ENCODE data around the gene ZFR2. TPM values are rescaled to one million over a fixed set of nuclear protein-coding genes. Genes with fewer than 3 reads are reported as not detected.
A peak's percentile ranks its signal among the peaks of the same experiment; 100 is the strongest.

The ZFR2 gene
- total and polyA plus RNA-seq, 10 of the 15 experiments (the other 5 are each of a cell fraction or from before 2014, with no cell fraction given): 0.18 TPM; not detected in 9

GRCh38 chr19:3761382-3762129 lies 107.3 kb downstream of the ZFR2 start, which contains the start of gene APBA3 (continued):
- no peak for TF ChIP-seq MTA3 (IDR thresholded peaks at IDR 0.05; ENCODE audit: borderline replicate concordance, low read length)
- TF ChIP-seq CREB1 (IDR thresholded peaks at IDR 0.05; ENCODE audit: low read depth): peak; percentile 70
- TF ChIP-seq, protein P1, sequence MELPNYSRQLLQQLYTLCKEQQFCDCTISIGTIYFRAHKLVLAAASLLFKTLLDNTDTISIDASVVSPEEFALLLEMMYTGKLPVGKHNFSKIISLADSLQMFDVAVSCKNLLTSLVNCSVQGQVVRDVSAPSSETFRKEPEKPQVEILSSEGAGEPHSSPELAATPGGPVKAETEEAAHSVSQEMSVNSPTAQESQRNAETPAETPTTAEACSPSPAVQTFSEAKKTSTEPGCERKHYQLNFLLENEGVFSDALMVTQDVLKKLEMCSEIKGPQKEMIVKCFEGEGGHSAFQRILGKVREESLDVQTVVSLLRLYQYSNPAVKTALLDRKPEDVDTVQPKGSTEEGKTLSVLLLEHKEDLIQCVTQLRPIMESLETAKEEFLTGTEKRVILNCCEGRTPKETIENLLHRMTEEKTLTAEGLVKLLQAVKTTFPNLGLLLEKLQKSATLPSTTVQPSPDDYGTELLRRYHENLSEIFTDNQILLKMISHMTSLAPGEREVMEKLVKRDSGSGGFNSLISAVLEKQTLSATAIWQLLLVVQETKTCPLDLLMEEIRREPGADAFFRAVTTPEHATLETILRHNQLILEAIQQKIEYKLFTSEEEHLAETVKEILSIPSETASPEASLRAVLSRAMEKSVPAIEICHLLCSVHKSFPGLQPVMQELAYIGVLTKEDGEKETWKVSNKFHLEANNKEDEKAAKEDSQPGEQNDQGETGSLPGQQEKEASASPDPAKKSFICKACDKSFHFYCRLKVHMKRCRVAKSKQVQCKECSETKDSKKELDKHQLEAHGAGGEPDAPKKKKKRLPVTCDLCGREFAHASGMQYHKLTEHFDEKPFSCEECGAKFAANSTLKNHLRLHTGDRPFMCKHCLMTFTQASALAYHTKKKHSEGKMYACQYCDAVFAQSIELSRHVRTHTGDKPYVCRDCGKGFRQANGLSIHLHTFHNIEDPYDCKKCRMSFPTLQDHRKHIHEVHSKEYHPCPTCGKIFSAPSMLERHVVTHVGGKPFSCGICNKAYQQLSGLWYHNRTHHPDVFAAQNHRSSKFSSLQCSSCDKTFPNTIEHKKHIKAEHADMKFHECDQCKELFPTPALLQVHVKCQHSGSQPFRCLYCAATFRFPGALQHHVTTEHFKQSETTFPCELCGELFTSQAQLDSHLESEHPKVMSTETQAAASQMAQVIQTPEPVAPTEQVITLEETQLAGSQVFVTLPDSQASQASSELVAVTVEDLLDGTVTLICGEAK (IDR thresholded peaks at IDR 0.05; ENCODE audit: borderline replicate concordance): peak; percentile 88
- TF ChIP-seq FOXK2 (IDR thresholded peaks at IDR 0.05): no peak
- peak; percentile 6 to 51; a peak in 1 of 4 replicates for TF ChIP-seq BHLHE40 (IDR thresholded peaks at IDR 0.05; ENCODE audit: borderline replicate concordance in 1 of 2, low read depth in 2 of 2, low read length in 1 of 2)
- no peak for TF ChIP-seq CHD1 (IDR thresholded peaks at IDR 0.05; ENCODE audit: low read depth, low read length)
- peak; percentile 74; the same call in 1 of the 2 replicates for TF ChIP-seq GATAD2B (conservative IDR thresholded peaks at IDR 0.05; ENCODE audit: low read depth)
- peak; percentile 35; the same call in 1 of the 2 replicates for TF ChIP-seq TAF1 (IDR thresholded peaks at IDR 0.05; ENCODE audit: borderline replicate concordance, low read depth, low read length)
- no peak for TF ChIP-seq USF1 (IDR thresholded peaks at IDR 0.05; ENCODE audit: borderline replicate concordance, extremely low read length, insufficient read depth, low read depth, low read length)
- TF ChIP-seq GABPA (IDR thresholded peaks at IDR 0.05; ENCODE audit: low read depth): peak; percentile 77
- TF ChIP-seq, protein P2, sequence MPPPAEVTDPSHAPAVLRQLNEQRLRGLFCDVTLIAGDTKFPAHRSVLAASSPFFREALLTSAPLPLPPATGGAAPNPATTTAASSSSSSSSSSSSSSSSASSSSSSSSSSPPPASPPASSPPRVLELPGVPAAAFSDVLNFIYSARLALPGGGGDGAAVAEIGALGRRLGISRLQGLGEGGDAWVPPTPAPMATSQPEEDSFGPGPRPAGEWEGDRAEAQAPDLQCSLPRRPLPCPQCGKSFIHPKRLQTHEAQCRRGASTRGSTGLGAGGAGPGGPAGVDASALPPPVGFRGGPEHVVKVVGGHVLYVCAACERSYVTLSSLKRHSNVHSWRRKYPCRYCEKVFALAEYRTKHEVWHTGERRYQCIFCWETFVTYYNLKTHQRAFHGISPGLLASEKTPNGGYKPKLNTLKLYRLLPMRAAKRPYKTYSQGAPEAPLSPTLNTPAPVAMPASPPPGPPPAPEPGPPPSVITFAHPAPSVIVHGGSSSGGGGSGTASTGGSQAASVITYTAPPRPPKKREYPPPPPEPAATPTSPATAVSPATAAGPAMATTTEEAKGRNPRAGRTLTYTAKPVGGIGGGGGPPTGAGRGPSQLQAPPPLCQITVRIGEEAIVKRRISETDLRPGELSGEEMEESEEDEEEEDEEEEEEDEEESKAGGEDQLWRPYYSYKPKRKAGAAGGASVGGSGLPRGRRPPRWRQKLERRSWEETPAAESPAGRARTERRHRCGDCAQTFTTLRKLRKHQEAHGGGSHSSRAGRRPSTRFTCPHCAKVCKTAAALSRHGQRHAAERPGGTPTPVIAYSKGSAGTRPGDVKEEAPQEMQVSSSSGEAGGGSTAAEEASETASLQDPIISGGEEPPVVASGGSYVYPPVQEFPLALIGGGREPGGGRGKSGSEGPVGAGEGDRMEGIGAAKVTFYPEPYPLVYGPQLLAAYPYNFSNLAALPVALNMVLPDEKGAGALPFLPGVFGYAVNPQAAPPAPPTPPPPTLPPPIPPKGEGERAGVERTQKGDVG (CRISPR knock-in tag; IDR thresholded peaks at IDR 0.05): no peak
- TF ChIP-seq NRF1 (conservative IDR thresholded peaks at IDR 0.05; ENCODE audit: low read depth, low read length): peak; percentile 80
- TF ChIP-seq ZNF687 (IDR thresholded peaks at IDR 0.05): peak; percentile 61; the same call in 1 of the 2 replicates
